ENCODE measurements around the gene F3.

DNA sequence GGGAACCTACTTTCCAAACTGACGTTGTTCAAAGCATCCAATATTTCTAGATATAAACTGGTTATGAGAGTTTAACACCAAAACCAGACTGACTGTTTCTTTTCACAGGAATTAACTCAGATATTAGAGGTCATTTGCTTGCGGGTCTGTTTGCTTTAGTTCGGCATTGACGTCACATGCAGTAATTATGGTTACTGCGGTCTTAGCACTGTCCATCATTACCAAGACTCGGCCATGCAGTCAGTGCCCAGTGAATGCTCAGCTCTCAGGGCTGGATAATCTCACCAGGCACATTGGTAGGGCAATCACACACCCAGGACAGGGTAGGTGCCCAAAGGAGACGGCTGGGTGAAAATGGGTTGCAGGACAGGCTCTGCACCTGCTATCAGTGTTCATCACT is 9.9 kb upstream of the F3 start:
- TF ChIP-seq, protein P1, sequence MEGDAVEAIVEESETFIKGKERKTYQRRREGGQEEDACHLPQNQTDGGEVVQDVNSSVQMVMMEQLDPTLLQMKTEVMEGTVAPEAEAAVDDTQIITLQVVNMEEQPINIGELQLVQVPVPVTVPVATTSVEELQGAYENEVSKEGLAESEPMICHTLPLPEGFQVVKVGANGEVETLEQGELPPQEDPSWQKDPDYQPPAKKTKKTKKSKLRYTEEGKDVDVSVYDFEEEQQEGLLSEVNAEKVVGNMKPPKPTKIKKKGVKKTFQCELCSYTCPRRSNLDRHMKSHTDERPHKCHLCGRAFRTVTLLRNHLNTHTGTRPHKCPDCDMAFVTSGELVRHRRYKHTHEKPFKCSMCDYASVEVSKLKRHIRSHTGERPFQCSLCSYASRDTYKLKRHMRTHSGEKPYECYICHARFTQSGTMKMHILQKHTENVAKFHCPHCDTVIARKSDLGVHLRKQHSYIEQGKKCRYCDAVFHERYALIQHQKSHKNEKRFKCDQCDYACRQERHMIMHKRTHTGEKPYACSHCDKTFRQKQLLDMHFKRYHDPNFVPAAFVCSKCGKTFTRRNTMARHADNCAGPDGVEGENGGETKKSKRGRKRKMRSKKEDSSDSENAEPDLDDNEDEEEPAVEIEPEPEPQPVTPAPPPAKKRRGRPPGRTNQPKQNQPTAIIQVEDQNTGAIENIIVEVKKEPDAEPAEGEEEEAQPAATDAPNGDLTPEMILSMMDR (IDR thresholded peaks at IDR 0.05): no peak
- no peak for TF ChIP-seq EZH2 (IDR thresholded peaks at IDR 0.05; ENCODE audit: borderline replicate concordance, insufficient read depth, low read depth, low read length, poor library complexity, severe bottlenecking)

All from B cell (primary cell).